HL-60/S4 (cell line): ENCODE data around the gene EPS8L1.
"Not testable (repeated sequence)": the region's sequence is repeated elsewhere in the genome, so short reads cannot be mapped to it uniquely, and the experiment has no call there.

ENCODE experiments used
- in situ Hi-C: fragments of 300-500 bp; cut with MboI; formaldehyde crosslinking; loops from 2 replicates; pipeline ENCODE4 v1.14.3; 2022; ENCODE audit warnings: low sequenced_read_pairs

EPS8L1 gene

GRCh38 chr19:55075371-55075998 is at the start of gene EPS8L1:
TSS of gene EPS8L1 (plus strand) at chr19:55075869. CDS start at chr19:55076445, 576 bp downstream.
- in situ Hi-C loops = no loop called here

DNA sequence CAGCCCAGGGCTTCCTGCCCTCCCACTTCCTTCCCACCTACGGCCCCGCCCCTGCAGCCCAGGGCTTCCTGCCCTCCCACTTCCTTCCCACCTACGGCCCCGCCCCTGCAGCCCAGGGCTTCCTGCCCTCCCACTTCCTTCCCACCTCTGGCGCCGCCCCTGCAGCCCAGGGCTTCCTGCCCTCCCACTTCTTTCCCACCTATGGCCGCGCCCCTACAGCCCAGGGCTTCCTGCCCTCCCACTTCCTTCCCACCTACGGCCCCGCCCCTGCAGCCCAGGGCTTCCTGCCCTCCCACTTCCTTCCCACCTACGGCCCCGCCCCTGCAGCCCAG is 48.6 kb upstream of the EPS8L1 start:
- in situ Hi-C loops = not testable (repeated sequence)

- in situ Hi-C loops = no loop called here
Observed at GRCh38 chr19:55027472-55028337, 48.0 kb upstream of the EPS8L1 start.

DNA sequence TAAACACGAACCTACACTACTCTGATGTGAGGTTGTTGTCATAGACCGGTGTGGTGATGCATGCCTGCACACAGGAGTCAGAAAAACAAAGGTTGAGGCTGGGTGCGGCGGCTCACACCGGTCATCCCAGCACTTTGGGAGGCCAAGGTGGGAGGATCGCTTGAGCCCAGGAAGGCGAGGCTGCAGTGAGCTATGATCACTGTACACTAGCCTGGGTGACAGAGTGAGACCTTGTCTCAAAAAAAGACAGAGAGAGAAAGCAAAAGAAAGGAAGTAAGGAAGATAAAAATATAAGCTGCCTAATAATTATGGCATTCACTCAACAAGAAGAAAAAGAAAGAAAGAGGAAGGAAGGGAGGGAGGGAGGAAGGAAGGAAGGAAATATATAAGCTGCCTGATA is 46.9 kb upstream of the EPS8L1 start:
- in situ Hi-C loops = no loop called here

GRCh38 chr19:55031178-55031577 is 44.5 kb upstream of the EPS8L1 start:
- in situ Hi-C loops = no loop called here

DNA sequence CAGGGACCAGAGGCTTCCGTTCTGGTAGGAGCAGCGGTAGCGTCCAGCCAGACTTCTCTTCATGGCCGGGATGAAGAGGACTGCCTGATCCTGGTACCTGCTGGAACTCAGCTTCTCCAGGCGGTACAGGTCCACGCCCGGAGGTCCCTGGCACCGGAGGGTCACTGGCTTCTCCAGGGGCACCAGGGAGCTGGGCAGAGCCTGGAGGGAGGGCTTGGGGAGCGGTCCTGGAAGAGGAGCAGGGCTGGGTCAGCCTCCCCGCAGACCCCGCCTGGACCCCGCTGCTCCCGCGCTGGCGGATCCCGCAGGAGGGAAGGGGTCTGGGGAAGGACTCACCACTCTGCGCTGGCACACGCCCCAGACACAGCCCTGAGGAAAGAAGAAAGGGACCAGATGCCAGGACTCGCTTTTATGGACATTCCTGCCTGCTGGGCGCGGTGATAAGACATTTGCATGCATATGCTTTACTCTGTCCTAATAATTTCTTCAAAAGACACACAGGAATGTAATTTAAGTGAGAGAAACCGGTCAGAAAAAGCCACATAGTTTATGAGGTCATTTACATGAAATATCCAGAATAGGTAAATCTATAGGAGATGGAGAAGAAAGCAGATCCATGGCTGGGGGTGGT is 43.4 kb upstream of the EPS8L1 start:
- in situ Hi-C loops = no loop called here

DNA sequence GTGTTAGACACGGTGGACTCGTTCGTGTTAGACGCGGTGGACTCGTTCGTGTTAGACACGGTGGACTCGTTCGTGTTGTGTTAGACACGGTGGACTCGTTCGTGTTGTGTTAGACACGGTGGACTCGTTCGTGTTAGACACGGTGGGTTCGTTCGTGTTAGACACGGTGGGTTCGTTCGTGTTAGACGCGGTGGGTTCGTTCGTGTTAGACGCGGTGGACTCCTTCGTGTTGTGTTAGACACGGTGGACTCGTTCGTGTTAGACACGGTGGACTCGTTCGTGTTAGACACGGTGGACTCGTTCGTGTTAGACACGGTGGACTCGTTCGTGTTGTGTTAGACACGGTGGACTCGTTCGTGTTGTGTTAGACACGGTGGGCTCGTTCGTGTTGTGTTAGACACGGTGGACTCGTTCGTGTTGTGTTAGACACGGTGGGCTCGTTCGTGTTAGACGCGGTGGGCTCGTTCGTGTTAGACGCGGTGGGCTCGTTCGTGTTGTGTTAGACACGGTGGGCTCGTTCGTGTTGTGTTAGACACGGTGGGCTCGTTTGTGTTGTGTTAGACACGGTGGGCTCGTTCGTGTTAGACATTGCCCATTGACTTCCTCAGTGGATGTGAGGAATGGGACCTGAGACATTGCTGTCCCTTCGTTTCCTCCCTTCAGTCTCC is 42.6 kb upstream of the EPS8L1 start:
- in situ Hi-C loops = not testable (repeated sequence)

DNA sequence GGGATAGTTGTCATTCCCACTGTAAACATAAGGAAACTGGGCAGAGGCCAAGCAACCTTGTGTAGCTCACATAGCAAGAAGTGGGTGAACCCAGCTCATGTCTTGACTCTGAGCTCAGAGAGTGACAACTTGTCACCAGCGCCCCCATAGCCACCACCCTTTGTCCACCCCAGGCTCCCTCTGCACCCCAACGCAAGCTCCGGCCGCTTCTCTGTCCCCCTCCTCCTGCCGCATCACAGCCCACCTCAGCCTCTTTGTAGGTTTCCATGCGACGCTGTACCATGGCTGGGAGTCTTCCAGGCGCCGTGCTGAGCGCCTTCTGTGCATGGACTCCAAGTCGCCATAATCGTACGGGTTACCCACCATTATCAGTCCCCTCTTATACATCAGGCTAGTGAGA is 40.9 kb upstream of the EPS8L1 start:
- in situ Hi-C loops = no loop called here

DNA sequence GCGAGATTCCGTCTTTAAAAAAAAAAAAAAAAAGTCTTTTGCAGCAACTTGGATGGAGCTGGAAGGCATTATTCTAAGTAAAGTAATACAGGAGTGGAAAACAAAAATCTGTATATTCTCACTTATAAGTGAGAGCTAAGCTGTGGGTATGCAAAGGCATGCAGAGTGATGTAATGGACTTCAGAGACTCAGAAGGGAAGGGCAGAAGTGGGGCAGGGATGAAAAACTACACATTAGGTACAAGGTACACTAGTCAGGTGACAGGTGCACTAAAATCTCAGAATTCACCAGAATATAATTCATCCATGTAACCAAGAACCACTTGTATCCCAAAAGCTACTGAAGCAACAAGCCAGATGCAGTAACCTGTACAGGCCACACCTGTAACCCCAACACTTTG is 39.6 kb upstream of the EPS8L1 start:
- in situ Hi-C loops = no loop called here

DNA sequence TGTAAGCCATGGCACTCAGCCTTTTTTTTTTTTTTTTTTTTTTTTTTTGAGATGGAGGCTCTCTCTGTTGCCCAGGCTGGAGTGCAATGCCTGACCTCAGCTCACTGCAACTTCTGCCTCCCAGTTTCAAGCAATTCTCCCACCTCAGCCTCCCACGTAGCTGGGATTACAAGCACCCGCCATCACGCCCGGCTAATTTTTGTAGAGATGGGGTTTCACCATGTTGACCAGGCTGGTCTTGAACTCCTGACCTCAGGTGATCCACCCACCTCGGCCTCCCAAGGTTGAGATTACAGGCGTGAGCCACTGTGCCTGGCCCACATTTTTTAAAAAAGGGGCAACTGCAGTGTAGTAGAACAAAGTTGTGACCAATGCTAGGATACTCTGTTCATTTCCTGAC is 38.1 kb upstream of the EPS8L1 start:
- in situ Hi-C loops = not testable (repeated sequence)

GRCh38 chr19:55040654-55041053 is 35.0 kb upstream of the EPS8L1 start:
- in situ Hi-C loops = not testable (repeated sequence)

DNA sequence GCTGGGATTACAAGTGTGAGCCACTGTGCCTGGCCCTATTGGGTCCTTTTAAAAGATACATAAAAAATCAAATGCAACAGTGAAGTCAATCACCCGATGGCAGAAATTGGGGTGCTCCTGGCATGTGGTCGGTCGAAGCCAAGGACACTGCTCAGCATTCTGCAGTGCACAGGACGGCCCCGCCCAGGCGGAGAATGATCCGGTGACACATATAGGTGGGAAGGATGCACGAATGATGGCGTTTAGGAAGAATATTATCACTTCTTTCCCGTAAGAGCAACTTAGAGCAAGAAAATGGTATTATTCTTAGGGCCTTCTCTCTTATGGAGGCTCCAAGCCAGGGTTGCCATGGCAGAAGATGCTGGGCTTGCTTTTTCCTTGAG is 34.4 kb upstream of the EPS8L1 start:
- in situ Hi-C loops = no loop called here

GRCh38 chr19:55041627-55042343 is 33.9 kb upstream of the EPS8L1 start:
- in situ Hi-C loops = no loop called here

DNA sequence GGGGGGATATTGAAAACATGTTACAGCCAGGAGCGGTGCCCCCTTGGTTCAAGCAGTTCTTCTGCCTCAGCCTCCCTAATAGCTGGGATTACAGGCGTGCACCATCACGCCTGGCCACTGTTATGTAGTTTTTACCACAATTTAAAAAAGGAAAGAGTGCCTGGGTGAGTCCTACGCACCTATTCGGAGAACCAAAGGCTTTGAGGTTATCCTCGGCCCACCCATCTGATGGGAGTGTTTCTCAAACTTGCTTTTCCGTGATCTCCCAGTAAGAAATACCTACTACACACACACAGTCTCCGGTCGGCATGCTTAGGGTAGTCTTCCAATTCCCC is 33.4 kb upstream of the EPS8L1 start:
- in situ Hi-C loops = no loop called here

DNA sequence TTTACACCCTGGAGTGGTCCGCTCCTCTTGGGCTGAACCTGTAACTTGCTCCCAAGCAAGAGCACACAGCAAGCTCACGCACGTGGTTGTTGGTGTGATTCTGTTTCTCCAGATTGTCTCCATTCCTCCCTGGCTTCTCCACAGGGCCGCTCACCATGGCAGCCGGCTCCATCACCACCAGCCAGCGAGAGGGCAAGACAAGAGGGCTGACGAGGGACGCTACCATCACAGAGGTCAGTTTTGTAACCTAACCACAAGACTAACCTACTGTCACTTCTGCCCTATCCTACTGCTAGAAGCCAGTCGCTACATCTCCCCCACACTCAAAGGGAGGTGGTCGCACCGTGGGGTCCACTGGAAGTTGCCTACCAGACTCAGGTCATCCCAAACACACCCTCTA is 33.0 kb upstream of the EPS8L1 start:
- in situ Hi-C loops = no loop called here

DNA sequence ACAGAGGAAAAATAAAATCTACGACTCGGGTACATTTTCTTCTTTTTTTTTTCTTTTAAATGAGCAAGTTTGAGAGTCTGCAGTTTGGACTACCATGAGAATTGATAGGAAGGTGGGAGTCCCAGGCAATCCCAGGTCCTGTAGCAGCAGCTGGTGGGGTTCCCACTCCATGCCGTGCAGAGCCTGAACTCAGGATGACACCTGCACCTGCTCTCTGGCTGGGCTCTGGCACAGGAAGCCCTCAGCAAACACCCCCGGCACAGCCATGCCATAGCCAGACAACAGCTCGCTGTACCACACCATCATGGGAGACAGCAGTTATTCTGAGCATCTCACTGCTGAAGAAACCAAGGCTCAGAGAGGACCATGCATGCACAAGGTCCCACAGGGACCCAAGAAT is 31.4 kb upstream of the EPS8L1 start:
- in situ Hi-C loops = no loop called here

DNA sequence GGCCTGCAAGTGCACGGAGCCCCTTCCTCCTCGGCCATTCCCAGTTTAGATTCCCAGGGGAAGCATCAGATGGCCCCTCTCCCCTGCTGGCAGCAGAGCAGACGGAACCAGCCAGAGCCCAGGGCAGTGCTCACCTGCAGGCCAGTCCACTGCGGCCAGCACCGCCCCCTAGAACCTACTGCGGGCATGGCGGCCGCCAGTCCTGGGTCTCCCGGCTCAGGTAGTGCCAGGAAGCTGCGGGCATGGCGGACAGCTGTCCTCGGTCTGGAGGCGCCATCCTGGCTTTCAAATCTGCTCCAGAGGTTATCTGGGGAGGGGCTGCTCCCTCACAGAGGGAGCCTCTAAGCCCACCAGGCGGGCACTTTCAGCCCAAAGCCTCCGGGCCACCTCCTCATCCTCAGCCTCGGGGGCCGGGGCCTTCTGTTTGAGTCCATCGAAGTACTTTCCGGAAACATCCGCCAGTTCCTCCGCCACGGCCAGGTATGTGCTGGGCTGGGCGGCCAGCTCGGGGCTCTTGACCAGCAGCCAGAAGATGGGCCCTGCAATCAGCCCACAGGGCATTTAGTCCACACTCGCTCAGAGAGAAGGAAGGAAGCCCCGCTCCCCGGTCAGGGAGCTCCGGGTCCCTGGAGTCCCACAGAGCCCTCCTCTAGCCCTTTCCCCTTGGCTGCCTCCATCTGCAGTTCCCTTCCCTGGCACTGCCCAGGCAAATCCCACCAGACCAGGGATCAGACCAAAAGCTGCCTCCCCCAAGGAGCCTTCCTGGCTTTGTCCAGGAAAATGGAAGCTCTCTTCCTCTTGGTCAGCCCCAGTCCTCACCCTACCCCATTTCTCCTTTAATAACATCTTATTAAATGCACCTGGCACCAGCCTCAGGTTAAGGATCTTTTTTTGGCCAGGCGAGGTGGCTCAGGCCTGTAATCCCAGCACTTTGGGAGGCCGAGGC is 30.6 kb upstream of the EPS8L1 start:
- in situ Hi-C loops = no loop called here

DNA sequence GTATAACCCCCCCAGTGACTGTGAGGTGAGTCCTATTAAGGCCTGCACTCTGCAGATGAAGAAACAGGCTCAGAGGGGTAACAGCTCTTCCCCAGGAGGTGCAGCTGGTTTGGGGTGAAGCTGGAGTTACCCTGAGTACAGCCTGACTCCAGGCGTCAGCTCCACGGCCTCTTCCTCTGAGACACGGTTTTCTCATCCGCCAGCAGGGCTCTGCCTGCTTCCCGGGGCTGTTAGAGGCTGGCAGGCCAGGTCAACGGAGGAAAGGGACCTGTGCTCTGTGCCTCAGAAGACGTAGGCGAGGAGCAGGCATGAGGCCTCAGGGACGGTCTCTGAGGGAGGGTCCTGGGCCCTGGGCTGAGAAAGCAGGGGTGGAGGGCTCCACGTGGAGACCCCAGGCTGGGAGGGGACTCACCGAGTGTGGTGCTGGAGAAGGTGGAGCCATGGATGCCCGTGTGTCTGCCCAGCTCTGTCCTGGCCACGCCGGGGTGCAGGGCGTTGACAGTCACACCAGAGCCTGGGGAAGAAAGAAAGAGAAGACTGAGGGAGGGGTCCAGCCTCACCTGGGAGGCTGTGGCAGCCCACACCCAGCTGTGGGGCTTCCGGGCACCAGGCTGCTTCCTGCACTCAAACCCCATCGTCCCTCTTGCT is 28.6 kb upstream of the EPS8L1 start:
- in situ Hi-C loops = no loop called here

- in situ Hi-C loops = no loop called here
Observed at GRCh38 chr19:55047951-55048350, 27.7 kb upstream of the EPS8L1 start.

DNA sequence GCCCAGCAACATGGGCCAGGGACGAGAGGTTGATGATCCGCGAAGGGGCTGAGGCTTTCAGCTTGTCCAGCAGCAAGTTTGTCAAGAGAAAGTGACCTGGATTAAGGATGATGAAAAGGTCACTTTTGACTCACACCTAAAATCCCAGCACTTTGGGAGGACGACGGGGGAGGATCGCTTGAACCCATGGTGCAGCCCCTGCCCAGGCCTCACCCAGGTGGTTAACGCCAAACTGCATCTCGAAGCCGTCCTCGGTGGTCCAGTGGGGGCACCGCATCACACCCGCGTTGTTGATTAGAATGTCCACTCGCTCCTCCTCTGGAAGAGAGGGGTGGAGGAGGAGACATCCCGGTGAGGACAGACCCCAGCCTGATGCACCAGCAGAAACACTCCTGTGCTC is 27.2 kb upstream of the EPS8L1 start:
- in situ Hi-C loops = no loop called here
